ENCODE results near the gene DNER. TPM values are rescaled to one million over a fixed set of nuclear protein-coding genes. Genes with fewer than 3 reads are reported as not detected.
A peak's percentile ranks its signal among the peaks of the same experiment; 100 is the strongest.

DNER gene
- total RNA-seq, 2 donors from 2014 or later: 17.6 to 28.4 TPM

DNA sequence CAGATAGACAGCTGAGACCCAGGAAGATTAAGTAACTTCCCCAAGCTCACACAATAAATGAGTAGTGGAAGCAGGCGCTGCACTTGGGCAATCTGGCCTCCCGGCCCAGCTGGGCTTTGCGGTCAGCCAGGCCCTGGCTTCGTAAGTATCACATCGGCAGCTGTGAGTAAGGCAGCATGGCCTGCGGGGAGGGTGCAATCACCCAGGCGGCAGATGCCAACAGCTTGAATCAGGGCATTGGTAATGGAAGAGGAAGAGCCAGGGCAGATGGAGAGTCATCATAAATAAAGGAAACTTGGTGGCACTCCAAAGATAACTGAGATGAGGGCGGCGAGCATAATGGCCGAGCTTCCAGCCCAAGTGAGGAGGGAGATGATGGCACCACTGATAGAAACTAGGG, 225.3 kb downstream of the DNER start:
- TF ChIP-seq, protein P1, sequence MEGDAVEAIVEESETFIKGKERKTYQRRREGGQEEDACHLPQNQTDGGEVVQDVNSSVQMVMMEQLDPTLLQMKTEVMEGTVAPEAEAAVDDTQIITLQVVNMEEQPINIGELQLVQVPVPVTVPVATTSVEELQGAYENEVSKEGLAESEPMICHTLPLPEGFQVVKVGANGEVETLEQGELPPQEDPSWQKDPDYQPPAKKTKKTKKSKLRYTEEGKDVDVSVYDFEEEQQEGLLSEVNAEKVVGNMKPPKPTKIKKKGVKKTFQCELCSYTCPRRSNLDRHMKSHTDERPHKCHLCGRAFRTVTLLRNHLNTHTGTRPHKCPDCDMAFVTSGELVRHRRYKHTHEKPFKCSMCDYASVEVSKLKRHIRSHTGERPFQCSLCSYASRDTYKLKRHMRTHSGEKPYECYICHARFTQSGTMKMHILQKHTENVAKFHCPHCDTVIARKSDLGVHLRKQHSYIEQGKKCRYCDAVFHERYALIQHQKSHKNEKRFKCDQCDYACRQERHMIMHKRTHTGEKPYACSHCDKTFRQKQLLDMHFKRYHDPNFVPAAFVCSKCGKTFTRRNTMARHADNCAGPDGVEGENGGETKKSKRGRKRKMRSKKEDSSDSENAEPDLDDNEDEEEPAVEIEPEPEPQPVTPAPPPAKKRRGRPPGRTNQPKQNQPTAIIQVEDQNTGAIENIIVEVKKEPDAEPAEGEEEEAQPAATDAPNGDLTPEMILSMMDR (IDR thresholded peaks at IDR 0.05): no peak
- Histone ChIP-seq H3K4me3 (no peak overlapping the region), H3K27me3 (no peaks in the 10 kb centered on the region), H3K9me3 (peaks cover 0 to 8% of the 10 kb centered on the region in 2 donors), H3K27ac (no peak overlapping the region), H3K36me3 (no peaks in the 10 kb centered on the region), H3K4me1 (no peaks in the 10 kb centered on the region)
- no peak for DNase-seq (ENCODE audit: low spot score)

DNA sequence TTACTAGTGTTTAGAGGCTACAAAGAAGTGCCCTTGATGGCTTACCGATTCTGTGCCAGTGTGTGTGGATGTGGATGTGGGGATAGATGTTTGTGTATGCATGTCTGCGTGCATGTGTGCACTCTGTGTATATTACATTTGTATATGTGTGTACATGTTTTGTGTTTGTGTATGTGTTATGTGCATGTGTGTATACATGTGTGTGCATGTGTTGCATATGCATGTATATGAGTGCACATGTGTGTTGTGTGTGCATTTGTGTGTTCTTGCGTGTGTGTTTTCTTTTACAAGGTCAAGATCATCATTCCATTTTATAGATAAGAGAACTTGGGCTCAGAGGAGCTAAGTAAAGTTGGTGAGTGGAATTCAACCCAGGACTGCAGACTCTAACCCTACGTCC, 226.1 kb downstream of the DNER start:
- H3K36me3 ChIP-seq: no peaks in the 10 kb centered on the region
- no peak for DNase-seq (ENCODE audit: low spot score)
- peaks cover 0 to 8% of the 10 kb centered on the region in 2 donors for H3K9me3 ChIP-seq
- H3K4me1 ChIP-seq: no peaks in the 10 kb centered on the region
- no peaks in the 10 kb centered on the region for H3K27me3 ChIP-seq
- no peak overlapping the region for H3K27ac ChIP-seq
- TF ChIP-seq, protein P1 (IDR thresholded peaks at IDR 0.05): no peak
- H3K4me3 ChIP-seq: no peak overlapping the region

DNA sequence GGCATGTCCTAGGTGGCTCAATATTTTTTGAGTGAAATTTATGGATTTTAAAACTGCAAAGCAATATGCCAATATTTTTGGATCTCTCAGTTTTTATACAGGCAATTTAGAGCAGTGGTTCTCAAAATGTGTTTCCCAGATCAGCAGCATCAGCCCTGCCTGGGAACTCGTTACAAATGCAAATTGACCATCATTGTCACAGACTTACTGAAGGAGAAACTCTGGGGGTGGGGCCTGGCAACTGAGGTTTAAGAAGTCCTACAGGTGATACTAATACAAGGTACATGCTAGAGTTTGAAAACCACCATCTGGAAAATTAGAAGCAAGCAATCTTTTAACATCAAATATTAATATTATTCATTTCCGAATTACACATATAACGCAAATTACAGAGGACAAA, 227.7 kb downstream of the DNER start:
- Histone ChIP-seq H3K4me1 (no peaks in the 10 kb centered on the region), H3K4me3 (no peak overlapping the region), H3K36me3 (no peaks in the 10 kb centered on the region), H3K9me3 (peaks cover 0 to 8% of the 10 kb centered on the region in 2 donors), H3K27me3 (no peaks in the 10 kb centered on the region), H3K27ac (no peak overlapping the region)
- DNase-seq (ENCODE audit: low spot score): no peak
- TF ChIP-seq, protein P1 (IDR thresholded peaks at IDR 0.05): no peak

DNA sequence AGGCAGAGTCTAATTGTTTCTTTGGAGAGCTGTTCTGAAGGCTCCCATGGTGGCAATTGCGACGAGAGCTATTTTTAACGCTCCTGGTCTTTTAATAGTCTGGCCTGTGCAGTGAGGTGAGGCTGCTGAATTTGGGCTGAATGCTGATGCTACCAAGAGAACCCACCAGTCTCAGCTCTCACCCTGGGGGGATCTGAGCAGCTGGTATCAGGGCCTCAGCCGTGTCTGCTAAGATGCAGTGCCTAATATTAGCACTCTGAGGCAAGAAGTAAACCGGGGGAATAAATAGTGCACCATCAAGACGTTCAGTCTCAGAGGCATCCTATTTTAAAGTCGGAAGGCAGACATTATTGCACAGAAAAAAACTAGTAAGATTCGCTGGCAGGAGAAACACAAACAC, 228.5 kb downstream of the DNER start:
- H3K27me3 ChIP-seq: no peaks in the 10 kb centered on the region
- H3K4me1 ChIP-seq: no peaks in the 10 kb centered on the region
- TF ChIP-seq, protein P1 (IDR thresholded peaks at IDR 0.05): no peak
- DNase-seq (ENCODE audit: low spot score): no peak
- no peak overlapping the region for H3K4me3 ChIP-seq
- H3K27ac ChIP-seq: peak overlapping the region; percentile 59 to 63
- H3K9me3 ChIP-seq: peaks cover 0 to 8% of the 10 kb centered on the region in 2 donors
- no peaks in the 10 kb centered on the region for H3K36me3 ChIP-seq

DNA sequence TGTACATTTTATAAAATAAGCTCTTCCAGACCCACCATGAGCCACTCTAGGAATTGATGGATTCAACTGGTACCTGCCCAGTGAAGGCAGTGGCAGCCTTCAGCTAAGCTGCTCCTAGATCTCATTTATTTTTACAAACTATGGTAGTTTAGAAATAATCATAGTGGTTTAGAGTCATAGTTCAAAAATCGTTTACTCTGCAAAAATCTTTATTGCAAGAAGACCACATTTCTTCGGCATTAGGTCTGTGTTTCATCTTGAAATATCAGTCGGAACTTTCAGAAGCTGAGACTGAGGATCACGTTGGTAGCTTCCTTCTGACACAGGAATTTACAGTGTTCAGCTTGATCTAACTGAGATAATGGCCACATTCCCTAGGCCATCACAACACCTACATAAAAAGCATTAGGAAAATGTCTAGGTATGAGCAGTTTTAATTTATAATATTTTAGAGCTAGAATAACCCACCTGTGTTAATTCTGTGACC, 237.0 kb downstream of the DNER start:
- Histone ChIP-seq H3K4me3 (no peak overlapping the region), H3K9me3 (no peaks in the 10 kb centered on the region), H3K27me3 (no peaks in the 10 kb centered on the region), H3K27ac (no peak overlapping the region), H3K4me1 (no peaks in the 10 kb centered on the region), H3K36me3 (no peaks in the 10 kb centered on the region)
- TF ChIP-seq, protein P1 (IDR thresholded peaks at IDR 0.05): no peak
- DNase-seq (ENCODE audit: low spot score): no peak

DNA sequence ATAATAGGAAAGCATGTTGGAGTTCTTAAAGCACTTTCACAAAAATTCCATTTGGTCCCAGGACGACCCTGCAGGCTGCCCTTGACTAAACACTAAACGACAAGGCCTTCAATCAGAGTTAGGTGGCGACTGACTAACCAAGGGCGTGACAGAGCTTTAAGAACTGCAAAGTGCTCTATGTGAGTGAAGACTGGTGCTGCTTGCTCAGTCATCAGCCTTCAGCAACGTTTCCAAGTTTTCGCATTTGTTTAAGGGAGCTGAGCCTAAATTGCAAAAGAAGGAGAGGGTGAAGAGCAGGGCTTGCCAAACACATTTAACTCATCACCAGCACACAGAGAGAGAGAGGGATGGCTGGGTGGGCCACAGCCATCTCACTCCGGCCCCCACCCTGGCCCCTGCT, 238.6 kb downstream of the DNER start:
- TF ChIP-seq, protein P1 (IDR thresholded peaks at IDR 0.05): no peak
- no peaks in the 10 kb centered on the region for H3K27me3 ChIP-seq
- DNase-seq (ENCODE audit: low spot score): no peak
- no peak overlapping the region for H3K27ac ChIP-seq
- H3K9me3 ChIP-seq: no peaks in the 10 kb centered on the region
- H3K36me3 ChIP-seq: no peaks in the 10 kb centered on the region
- H3K4me3 ChIP-seq: no peak overlapping the region
- H3K4me1 ChIP-seq: no peaks in the 10 kb centered on the region

Data from right atrium auricular region (tissue), 2 donors.